Measurements from ENCODE around the gene CRYGB.

DNA sequence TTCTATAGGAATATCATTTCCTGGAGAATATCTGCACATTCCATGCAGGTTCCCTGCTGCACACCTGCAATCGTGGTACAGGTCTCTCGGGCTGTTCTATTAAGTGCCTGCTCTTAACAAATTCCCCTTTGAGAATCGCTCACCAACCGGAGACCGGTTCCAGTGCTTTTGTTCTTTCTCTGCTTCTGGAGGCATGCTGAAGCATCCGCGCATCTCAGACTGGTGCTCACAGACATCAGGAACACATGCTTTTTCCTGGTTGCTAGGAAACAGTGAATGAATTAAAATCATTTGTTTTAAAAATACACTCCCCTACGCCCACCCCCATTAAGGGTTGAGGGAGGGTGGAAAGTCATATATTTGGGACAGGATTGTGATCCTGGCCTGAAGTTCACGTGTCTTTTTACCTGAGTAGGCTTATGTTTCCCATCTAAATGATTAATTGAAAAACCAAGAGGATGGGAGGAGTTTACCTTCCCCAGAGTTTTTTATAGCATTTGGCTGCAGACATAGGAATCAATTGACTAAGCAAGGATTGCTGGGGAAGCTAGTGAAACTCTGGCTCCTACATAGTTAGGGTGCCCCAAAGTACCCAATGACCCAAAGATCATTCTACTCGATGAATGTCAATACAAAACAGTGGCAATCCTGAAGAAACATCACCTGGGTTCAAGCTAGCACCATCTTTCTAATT, 44.0 kb upstream of the CRYGB start, which contains the start of gene C2orf80:
- TF ChIP-seq, protein P1, sequence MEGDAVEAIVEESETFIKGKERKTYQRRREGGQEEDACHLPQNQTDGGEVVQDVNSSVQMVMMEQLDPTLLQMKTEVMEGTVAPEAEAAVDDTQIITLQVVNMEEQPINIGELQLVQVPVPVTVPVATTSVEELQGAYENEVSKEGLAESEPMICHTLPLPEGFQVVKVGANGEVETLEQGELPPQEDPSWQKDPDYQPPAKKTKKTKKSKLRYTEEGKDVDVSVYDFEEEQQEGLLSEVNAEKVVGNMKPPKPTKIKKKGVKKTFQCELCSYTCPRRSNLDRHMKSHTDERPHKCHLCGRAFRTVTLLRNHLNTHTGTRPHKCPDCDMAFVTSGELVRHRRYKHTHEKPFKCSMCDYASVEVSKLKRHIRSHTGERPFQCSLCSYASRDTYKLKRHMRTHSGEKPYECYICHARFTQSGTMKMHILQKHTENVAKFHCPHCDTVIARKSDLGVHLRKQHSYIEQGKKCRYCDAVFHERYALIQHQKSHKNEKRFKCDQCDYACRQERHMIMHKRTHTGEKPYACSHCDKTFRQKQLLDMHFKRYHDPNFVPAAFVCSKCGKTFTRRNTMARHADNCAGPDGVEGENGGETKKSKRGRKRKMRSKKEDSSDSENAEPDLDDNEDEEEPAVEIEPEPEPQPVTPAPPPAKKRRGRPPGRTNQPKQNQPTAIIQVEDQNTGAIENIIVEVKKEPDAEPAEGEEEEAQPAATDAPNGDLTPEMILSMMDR (conservative IDR thresholded peaks at IDR 0.05; ENCODE audit: low read length) = no peak
- no peak for TF ChIP-seq EZH2phosphoT487 (IDR thresholded peaks at IDR 0.05; ENCODE audit: borderline replicate concordance)

Measured in Loucy (cell line).